Measurements from ENCODE around the gene RPS6KA4.

RPS6KA4 gene

GRCh38 chr11:64348383-64349024 lies 10.5 kb upstream of the RPS6KA4 start:
- peak; percentile 78 for DNase-seq (ENCODE audit: low spot score)

DNA sequence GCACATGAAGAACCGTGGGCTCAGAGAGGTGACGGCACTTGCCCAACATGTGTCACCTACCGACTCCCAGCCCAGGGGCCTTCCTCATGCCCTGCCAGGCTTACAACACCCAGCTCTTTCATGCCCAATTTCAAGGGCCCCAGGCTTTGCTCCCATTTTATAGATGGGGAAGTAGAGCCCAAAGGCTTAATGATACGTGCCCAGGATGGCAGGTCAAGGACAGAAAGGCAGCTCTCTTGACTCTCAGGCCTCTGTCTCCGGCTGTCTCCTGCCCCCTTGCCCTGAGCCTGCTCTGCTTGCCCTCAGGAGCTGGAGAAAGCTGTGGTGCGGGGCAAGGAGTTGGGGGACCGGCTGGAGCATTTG lies 10.0 kb upstream of the RPS6KA4 start:
- no peak for DNase-seq (ENCODE audit: low spot score)

- no peak for DNase-seq (ENCODE audit: low spot score)
Observed at GRCh38 chr11:64349404-64349803, 9.6 kb upstream of the RPS6KA4 start.

DNA sequence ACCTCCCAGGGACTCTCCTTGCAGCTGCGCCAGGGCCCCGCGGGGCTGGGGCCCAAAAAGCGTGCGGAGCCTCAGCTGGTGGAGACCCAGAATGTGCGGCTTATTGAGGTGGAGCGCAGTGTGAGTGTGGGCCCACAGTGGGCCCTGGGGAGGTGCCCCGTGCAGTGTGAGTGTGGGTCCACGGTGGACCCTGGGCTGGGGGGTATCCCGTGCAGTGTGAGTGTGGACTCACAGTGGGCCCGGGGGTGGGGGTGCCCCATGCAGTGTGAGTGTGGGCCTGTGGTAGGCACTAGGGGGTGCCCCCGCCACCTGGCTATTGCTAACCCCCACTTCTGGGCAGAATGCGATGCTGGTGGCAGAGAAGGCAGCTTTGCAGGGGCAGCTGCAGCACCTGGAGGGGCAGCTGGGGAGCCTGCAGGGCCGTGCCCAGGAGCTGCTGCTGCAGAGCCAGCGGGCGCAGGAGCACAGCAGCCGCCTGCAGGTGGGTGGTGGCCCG lies 7.8 kb upstream of the RPS6KA4 start:
- DNase-seq (ENCODE audit: low spot score), result no peak

- no peak for DNase-seq (ENCODE audit: low spot score)
Observed at GRCh38 chr11:64352099-64352994, 6.6 kb upstream of the RPS6KA4 start.

DNA sequence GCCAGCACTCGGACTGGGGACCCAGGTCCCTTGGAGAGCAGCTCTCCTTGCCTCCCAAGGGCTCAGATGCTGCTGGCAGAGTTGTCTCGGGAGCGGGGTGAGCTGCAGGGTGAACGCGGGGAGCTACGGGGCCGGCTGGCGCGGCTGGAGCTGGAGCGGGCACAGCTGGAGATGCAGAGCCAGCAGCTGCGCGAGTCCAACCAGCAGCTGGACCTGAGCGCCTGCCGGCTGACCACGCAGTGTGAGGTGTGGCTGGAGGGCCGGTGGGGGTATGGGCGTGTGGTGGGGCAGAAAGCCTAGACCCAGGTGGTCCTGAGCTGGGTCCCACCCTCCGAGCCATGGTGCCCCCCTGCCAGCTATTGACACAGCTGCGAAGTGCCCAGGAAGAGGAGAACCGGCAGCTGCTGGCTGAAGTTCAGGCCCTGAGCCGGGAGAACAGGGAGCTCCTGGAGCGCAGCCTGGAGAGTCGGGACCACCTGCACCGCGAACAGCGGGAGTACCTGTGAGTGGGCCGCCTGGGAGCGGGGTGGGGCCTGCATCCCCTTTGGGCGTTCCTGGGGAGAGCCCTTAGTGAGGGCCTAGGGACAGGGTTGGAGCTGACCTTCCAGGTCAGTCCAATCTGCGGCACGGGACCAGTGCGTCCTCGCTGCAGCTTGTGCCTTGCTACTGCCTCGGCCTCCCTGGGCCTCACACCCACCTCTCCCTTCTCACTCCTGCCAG lies 5.8 kb upstream of the RPS6KA4 start:
- DNase-seq (ENCODE audit: low spot score), result no peak

GRCh38 chr11:64353715-64354506 lies 5.1 kb upstream of the RPS6KA4 start:
- DNase-seq (ENCODE audit: low spot score), result no peak

GRCh38 chr11:64355078-64355940 lies 3.7 kb upstream of the RPS6KA4 start:
- DNase-seq (ENCODE audit: low spot score), result peak; percentile 91

DNA sequence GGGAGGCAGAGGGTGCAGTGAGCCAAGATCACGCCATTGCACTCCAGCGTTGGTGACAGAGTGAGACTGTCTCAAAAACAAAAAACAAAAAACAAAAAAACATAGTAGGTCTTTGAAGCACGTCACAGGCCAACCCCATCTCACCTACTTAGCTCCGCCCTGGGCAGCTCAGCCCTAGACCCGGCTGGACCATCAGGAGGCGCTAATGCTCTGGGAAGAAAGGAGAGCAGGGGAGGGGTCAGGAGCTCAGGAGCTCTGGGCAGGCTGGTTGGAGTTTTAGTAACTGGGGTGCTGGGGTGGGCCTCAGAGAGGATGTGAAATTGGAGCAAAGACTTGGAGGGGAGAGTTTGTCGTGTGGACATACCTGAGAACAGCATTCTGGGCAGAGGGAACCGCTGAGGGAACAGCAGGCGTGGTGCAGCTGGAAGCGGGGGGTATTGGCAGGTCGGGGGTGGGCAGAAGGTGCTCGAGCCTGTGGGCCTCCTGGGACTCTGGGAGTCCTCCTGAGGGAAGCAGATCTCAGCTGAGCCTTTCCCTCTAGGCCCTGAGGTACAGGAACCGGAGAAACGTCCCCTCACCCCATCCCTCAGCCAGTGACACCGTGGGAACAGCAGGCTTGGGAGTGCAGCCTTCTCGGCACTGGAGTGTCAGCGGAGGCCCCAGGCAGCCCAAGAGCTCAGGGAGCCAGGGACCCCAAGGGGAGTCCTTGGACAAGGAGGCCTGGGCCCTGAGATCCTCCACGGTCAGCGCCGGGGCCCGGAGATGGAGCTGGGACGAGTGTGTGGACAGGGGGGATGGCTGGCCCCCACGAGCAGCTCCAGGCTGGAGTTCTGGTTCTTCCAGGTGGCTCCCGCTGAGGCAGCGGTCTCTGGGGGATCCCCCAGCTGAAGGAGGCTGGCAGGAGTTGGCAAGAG lies 2.2 kb upstream of the RPS6KA4 start:
- peak; percentile 72 for DNase-seq (ENCODE audit: low spot score)

DNA sequence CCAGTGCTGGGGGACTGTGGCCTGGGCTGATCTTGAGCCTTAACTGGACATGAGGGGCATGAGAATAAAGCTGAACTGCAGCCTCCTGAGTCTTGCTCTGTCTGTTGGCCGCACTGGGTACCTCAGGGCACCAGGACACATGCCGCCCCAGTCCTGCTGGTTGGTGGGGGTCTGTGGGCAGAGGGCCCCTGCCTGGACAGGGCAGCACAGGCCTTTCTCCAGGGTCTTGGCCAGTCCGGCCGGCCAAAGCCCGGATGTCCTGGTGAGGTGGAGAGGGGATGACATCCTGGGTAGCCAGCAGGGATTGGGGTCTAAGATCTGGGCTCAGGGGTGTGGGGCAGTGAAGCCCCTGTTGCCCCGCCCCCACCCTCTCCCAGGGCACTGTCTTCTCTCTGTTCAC lies 1.5 kb upstream of the RPS6KA4 start:
- no peak for DNase-seq (ENCODE audit: low spot score)

- peak; percentile 81 for DNase-seq (ENCODE audit: low spot score)
Observed at GRCh38 chr11:64357904-64358535, 942 bp upstream of the RPS6KA4 start.

DNA sequence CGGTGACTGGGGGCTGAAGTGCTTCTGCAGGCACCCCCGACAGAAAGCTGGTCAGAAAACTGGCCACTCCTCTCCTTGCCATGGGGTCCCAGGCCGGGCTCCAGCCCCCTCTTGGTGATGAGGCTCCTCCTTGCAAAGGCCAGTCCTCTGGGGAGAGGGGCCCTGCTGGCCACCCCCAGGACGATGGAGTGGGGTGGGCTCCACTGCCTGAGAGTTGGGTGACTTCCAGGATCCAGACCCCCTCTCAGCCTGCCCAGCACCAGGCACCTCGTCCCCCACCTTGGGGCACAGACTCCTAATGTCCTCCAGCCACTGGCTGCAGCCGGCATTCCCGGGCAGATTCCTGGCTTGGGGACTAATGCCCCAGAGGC lies 441 bp upstream of the RPS6KA4 start:
- DNase-seq (ENCODE audit: low spot score), result no peak

GRCh38 chr11:64359712-64360445 lies 917 bp downstream of the RPS6KA4 start:
- no peak for DNase-seq (ENCODE audit: low spot score)

- no peak for DNase-seq (ENCODE audit: low spot score)
Observed at GRCh38 chr11:64360448-64360921, 1.5 kb downstream of the RPS6KA4 start.

DNA sequence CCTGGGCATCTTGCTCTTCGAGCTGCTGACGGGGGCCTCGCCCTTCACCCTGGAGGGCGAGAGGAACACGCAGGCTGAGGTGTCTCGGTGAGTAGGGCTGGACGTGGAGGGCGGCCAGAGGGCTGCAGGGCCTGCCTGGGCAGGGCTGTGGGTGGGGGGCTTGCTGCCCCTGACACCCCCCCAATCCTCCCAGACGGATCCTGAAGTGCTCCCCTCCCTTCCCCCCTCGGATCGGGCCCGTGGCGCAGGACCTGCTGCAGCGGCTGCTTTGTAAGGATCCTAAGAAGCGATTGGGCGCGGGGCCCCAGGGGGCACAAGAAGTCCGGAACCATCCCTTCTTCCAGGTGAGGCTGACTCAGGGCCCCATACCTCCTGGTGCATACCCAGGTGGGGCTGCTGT lies 2.7 kb downstream of the RPS6KA4 start:
- DNase-seq (ENCODE audit: low spot score), result no peak

GRCh38 chr11:64362339-64362738 lies 3.4 kb downstream of the RPS6KA4 start:
- no peak for DNase-seq (ENCODE audit: low spot score)

- no peak for DNase-seq (ENCODE audit: low spot score)
Observed at GRCh38 chr11:64364435-64364834, 5.5 kb downstream of the RPS6KA4 start.

- peak; percentile 54 for DNase-seq (ENCODE audit: low spot score)
Observed at GRCh38 chr11:64364911-64365310, 5.9 kb downstream of the RPS6KA4 start.

GRCh38 chr11:64366751-64367150 lies 7.8 kb downstream of the RPS6KA4 start:
- DNase-seq (ENCODE audit: low spot score), result no peak

Data from RKO (cell line).